GM18870 (cell line): Measurements from ENCODE around the gene NOA1.

ENCODE experiments used
- ATAC-seq: cut with Tn5 transposase; IDR thresholded peaks from one replicate; pipeline ENCODE4 v1.9.1; 2021; ENCODE audit warnings: moderate library complexity; ENCODE audit not compliant: unreplicated experiment

The NOA1 gene

DNA sequence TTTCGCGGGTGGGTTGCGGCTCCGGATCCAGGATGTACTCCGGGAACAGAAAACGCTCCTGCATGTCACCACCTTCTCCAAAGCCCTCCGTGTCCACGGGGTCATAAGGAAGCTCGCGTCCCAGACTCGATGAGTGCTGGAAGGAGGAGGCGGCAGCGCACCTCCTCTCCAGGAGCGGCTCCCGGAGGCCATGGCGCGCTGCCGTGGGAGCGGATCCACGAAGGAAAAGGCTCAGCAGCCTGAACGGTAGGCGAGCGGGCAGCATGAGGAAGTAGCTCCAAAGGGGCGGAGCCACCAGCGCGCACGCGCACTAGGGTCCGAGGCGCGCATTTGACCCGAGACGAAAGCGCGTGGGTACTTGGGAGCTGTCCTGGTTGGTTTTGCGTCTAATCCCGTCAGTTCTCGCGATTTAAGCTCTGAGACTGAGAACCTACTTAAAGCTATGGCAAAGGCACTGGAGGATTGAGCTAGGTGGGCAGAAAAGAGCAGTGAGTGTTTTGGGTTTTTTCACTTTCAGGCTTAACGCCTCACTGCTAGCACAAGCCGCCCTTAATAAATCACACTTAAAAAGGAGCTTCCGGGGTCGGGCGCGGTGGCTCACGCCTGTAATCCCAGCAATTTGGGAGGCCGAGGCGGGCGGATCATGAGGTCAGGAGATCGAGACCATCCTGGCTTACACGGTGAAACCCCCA lies at the start of gene NOA1:
TSS of gene NOA1 (minus strand) at position 286 of the 692 bp plus-strand sequence. CDS start at position 265, 21 bp downstream.
- peak; percentile 88 for ATAC-seq

GRCh38 chr4:57023104-57023503 lies 45.7 kb upstream of the NOA1 start:
- no peak for ATAC-seq

- ATAC-seq, result no peak
Measured at GRCh38 chr4:57020467-57021101, 43.2 kb upstream of the NOA1 start.

- no peak for ATAC-seq
Measured at GRCh38 chr4:57018980-57019379, 41.6 kb upstream of the NOA1 start.

GRCh38 chr4:57013543-57014120 lies 36.2 kb upstream of the NOA1 start:
- ATAC-seq, result no peak

DNA sequence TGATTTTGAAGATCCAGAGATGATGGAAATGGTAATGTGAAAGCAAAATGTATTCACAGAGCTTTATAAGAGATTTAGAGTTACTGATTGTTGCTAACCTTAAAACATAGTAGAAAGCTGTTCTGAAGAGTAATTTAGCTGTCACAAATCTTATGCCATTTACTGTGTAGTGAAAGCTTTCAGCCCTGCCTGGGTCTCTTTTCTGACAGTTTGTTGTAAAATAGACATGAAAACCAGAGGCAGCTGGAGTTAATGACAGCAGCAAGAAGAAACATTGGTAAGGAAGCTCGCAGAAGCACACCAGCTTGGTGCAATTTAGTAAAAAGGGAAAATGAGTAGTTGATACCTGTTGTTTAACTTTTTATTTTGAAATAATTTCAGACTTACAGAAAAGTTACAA lies 22.3 kb upstream of the NOA1 start:
- no peak for ATAC-seq

GRCh38 chr4:56995525-56995924 lies 18.1 kb upstream of the NOA1 start:
- no peak for ATAC-seq

DNA sequence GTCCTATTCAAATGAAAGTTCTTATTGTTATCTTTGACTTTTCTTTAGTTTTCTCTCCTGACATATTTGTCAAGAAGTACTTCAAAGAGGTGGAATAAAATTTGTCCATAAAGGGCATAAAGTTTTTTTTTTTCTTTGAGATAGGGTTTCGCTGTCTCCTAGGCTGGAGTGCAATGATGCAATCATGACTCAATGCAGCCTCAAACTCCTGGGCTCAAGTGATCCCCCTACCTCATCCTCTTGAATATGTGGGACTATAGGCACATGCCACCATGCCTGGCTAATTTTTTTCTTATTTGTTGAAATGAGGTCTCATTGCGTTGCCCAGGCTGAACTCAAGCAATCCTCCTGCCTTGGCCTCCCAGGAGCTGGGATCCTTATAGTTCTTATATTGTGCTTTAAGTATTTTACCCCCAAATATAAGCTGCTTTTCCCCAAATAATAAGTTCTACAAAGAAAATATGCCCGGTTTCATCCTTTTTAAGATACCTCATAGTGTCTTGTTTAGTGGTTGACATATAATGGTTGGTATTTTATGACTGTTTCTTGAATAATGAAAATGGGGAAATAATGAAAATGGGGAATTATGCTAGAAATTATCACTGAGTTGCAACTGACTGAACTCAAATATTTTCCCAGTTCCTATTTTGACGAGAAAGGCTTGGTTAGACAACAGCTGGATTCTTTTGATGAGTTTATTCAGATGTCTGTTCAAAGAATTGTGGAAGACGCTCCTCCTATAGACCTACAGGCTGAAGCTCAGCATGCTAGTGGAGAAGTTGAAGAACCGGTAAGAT lies 12.9 kb upstream of the NOA1 start:
- no peak for ATAC-seq

- no peak for ATAC-seq
Measured at GRCh38 chr4:56986952-56987351, 9.5 kb upstream of the NOA1 start.

- no peak for ATAC-seq
Measured at GRCh38 chr4:56986192-56986591, 8.8 kb upstream of the NOA1 start.

DNA sequence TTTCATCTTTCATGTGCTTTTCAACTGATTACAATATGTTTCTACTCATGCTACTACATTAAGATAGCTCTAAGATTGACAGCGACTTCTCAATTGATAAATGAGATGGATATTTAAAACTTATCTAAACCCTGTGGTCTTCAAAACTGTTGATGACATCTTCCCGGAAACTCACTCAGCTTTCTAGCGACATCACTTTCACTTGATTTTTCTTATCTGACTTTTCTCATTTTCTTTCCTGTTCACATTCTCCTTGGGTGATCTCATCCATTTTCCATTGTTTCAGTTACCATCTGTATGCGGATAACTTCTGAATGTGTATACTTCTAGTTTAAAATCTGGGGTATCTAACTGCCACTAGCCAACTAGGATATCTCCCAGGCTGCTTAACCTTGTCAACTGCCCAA lies 4.4 kb upstream of the NOA1 start:
- ATAC-seq, result no peak

- no peak for ATAC-seq
Measured at GRCh38 chr4:56979421-56980072, 2.1 kb upstream of the NOA1 start.

DNA sequence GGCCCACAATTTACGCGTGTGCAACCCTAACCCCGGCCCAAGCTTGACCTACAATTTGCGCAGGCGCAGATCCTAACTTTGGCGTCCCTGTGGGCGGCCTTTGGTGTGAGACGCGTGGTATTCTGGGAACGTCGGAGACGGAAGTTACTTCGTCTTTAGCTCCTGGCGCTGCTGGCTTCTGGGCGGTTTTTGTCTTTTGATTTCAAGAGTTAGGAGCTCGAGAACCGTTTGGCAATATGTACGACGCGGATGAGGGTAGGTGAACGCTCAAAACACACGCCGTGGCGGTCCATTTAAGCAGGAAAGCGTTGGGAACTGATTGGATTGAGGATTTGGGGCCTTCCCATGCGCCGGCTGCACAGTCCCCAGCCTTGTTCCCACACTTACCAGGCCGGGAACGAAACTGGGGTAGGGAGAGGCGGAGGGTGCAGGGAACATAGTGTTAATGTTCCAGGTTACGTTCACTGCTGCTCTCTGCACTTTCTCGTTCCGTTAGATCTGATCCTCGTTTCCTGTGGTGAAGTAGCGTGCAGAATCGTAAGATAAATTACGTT lies 1.4 kb upstream of the NOA1 start, which contains the start of gene POLR2B:
TSS of gene POLR2B (plus strand) at position 147 of the 554 bp plus-strand sequence. CDS start at position 237, 90 bp downstream.
- peak; percentile 46 for ATAC-seq

DNA sequence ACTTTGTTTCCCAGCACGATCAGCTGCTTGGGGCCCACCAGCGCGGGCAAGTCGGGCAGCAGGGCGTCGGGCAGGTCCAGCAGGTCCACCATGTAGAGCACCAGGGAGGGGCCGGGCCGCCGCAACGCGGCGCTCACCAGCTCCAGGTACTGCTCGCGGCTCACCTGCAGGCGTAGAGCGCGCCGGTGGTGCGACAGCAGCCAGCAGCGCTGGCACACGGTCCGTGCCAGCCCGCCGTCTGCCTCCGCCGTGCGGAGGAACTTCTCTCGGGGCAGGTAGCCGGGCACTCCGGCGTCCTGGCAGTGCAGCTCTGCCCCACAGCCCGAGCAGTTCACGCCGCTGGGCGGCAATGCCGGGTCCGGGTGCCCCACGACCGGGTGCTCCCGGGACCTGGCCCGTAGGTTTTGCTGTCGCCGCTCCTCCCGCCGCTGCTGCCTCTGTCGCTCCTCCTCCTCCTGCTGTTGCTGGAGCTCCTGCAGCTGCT lies 527 bp downstream of the NOA1 start:
- ATAC-seq, result peak; percentile 9

DNA sequence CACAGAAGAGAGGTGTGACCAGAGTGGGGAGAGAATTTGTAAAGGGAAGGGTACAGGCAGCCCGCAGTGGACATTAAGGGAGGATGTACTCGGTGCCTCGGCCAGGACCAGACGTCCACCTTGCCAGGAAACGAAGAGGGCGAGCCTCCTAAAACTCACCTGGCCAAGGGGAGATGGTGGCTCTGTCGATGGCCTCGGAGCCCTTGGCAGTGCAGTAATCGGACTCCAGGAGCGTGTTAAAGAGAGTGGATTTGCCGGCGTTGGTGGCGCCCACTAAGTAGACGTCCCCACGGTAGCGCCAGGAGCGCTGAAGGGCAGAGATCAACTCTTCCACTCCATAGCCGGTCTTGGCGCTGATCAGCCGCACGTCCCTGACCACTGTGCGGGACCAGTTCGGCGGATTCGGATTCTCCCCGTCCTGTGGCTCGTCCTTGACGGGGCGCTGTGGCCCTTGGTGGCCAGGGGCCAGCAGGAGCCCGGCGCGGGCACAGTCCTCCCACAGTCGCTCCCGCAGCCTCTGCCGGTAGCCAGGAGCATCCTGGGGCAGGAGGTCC lies 1.0 kb downstream of the NOA1 start:
- ATAC-seq, result no peak

- ATAC-seq, result no peak
Measured at GRCh38 chr4:56973336-56973735, 4.1 kb downstream of the NOA1 start.

GRCh38 chr4:56972809-56973208 lies 4.6 kb downstream of the NOA1 start:
- ATAC-seq, result no peak

- ATAC-seq, result no peak
Measured at GRCh38 chr4:56972389-56972788, 5.0 kb downstream of the NOA1 start.

DNA sequence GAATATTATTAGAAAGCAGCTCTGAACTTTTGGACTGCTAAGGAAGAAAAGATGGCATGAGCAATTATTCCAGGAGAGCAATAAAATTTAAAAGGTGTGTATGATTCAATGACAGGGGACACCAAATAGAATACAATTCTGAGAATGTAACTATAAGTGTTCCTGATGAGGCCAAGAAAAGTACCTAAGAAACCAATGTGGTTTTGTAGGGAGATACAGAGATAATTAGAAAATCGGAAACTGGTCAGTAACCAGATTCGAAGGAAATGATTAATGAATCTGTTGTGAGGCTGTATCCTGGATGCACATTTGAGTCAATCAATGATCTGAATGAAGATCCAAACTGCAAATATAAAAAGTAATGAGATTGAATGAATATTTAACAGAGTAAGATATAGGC lies 6.0 kb downstream of the NOA1 start:
- no peak for ATAC-seq

DNA sequence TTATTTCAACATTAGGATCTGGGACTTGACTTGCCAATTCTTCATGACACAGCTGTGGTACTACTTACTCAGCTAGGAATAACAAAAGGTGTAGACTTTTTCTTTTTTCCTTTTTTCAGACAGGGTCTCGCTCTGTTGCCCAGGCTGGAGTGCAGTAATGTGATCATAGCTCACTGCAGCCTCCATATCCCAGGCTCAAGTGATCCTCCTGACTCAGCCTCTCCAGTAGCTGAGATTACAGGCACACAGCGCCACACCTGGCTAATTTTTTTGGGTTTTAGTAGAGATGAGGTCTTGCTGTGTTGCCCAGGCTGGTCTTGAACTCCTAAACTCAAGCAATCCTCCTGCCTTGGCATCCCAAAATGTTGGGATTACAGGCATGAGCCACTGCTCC lies 16.3 kb downstream of the NOA1 start:
- ATAC-seq, result no peak
